Measurements from ENCODE around the gene MED29. TPM values are rescaled to one million over a fixed set of nuclear protein-coding genes. Genes with fewer than 3 reads are reported as not detected.
A peak's percentile ranks its signal among the peaks of the same experiment; 100 is the strongest.

MED29 gene
- total RNA-seq, 3 donors from 2014 or later (not counting 1 experiment from before 2014, with no cell fraction given), result 37.5 to 49.1 (median 45.9) TPM

DNA sequence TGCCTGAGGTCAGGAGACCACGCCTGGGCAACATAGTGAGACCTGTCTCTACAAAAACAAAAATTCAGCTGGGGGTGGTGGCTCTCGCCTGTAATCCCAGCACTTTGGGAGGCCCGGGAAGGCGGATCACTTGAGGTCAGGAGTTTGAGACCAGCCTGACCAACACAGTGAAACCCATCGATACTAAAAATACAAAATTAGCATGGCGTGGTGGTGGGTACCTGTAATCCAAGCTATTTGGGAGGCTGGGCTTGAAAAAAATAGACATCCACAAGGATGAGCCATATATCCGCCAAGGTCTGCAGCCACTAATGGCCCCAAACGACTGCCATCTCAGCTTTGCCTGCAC, 41.5 kb downstream of the MED29 start:
- Mint-ChIP-seq H3K4me3 (no peak overlapping the region), H3K27ac (peak overlapping the region in 1 of 2 donors; percentile 34), H3K27me3 (ENCODE audit: low read depth in 2 of 2) (no peaks in the 10 kb centered on the region), H3K4me1 (peaks cover 27 to 36% of the 10 kb centered on the region in 2 donors), H3K9me3 (no peaks in the 10 kb centered on the region), H3K36me3 (peaks cover 13% of the 10 kb centered on the region)
- DNase-seq, result no peak
- Histone ChIP-seq H3K27ac (ENCODE audit: low read length) (no peak overlapping the region), H3K4me1 (ENCODE audit: control insufficient read depth, insufficient read depth, low read length) (peaks cover 32% of the 10 kb centered on the region), H3K4me3 (ENCODE audit: low read length) (no peak overlapping the region), H3K36me3 (ENCODE audit: control insufficient read depth, insufficient read depth, low read length) (peaks cover 28% of the 10 kb centered on the region), H3K27me3 (ENCODE audit: control insufficient read depth, insufficient read depth, low read length) (no peaks in the 10 kb centered on the region), H3K9me3 (ENCODE audit: control insufficient read depth, insufficient read depth, low read length) (no peaks in the 10 kb centered on the region)
- intact Hi-C loops (cut with micrococcal nuclease), result no loop called here
- TF ChIP-seq, protein P1, sequence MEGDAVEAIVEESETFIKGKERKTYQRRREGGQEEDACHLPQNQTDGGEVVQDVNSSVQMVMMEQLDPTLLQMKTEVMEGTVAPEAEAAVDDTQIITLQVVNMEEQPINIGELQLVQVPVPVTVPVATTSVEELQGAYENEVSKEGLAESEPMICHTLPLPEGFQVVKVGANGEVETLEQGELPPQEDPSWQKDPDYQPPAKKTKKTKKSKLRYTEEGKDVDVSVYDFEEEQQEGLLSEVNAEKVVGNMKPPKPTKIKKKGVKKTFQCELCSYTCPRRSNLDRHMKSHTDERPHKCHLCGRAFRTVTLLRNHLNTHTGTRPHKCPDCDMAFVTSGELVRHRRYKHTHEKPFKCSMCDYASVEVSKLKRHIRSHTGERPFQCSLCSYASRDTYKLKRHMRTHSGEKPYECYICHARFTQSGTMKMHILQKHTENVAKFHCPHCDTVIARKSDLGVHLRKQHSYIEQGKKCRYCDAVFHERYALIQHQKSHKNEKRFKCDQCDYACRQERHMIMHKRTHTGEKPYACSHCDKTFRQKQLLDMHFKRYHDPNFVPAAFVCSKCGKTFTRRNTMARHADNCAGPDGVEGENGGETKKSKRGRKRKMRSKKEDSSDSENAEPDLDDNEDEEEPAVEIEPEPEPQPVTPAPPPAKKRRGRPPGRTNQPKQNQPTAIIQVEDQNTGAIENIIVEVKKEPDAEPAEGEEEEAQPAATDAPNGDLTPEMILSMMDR (IDR thresholded peaks at IDR 0.05), result no peak
- no peak for ATAC-seq
- 93% methylated on average over 8 of the region's 8 CpGs for WGBS (ENCODE audit: insufficient coverage)

DNA sequence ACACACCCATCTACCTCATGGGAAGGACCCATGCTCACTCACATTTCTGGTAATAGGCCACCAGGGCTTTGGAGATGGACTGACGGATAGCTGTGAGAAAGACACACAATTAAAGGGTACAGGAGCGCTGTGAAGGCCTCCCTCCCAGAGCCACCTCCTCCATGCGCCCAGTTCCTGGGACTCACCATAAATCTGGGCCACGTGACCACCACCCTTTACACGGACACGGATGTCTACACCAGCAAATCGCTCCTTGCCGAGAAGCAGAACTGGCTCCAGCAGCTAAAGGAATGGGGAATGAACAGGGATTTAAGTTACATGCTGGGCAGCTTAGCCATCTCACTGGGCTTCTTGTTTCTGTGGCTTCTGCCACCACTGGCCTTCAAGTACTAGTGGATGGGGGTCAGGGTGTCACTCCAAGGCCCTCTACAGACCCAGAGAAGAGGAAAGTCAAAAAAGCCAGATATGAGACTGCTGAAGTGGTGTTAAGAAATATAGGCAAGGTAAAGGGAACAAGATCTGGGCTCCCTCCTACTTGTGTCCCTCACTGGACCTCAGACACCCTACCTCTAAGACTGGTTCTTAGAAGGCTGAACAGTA, 42.4 kb downstream of the MED29 start:
- peaks cover 32% of the 10 kb centered on the region for H3K4me1 ChIP-seq (ENCODE audit: control insufficient read depth, insufficient read depth, low read length)
- Mint-ChIP-seq H3K9me3 (no peaks in the 10 kb centered on the region), H3K27ac (peak overlapping the region; percentile 62 to 98), H3K4me1 (peaks cover 27 to 36% of the 10 kb centered on the region in 2 donors), H3K4me3 (peak overlapping the region; percentile 35), H3K36me3 (peaks cover 13% of the 10 kb centered on the region), H3K27me3 (ENCODE audit: low read depth in 2 of 2) (no peaks in the 10 kb centered on the region)
- no peak overlapping the region for H3K27ac ChIP-seq (ENCODE audit: low read length)
- H3K27me3 ChIP-seq (ENCODE audit: control insufficient read depth, insufficient read depth, low read length), result no peaks in the 10 kb centered on the region
- WGBS (ENCODE audit: insufficient coverage), result 95% methylated on average over 8 of the region's 8 CpGs
- ATAC-seq, result no peak
- H3K36me3 ChIP-seq (ENCODE audit: control insufficient read depth, insufficient read depth, low read length), result peaks cover 28% of the 10 kb centered on the region
- intact Hi-C loops (cut with micrococcal nuclease), result no loop called here
- no peaks in the 10 kb centered on the region for H3K9me3 ChIP-seq (ENCODE audit: control insufficient read depth, insufficient read depth, low read length)
- TF ChIP-seq, protein P1 (IDR thresholded peaks at IDR 0.05), result no peak
- DNase-seq, result peak in 1 of 2 donors; percentile 16
- no peak overlapping the region for H3K4me3 ChIP-seq (ENCODE audit: low read length)

- H3K4me1 ChIP-seq (ENCODE audit: control insufficient read depth, insufficient read depth, low read length), result peaks cover 32% of the 10 kb centered on the region
These were observed 43.2 kb downstream of the MED29 start for GRCh38 chr19:39434123-39435076.

More at GRCh38 chr19:39434123-39435076, 43.2 kb downstream of the MED29 start:
- no peaks in the 10 kb centered on the region for H3K27me3 Mint-ChIP-seq (ENCODE audit: low read depth in 2 of 2)
- peaks cover 27 to 36% of the 10 kb centered on the region in 2 donors for H3K4me1 Mint-ChIP-seq
- H3K9me3 ChIP-seq (ENCODE audit: control insufficient read depth, insufficient read depth, low read length), result no peaks in the 10 kb centered on the region
- no peaks in the 10 kb centered on the region for H3K9me3 Mint-ChIP-seq
- H3K4me3 ChIP-seq (ENCODE audit: low read length), result peak overlapping the region; percentile 76
- ATAC-seq (no peak), DNase-seq (no peak)
- peak overlapping the region; percentile 96 to 98 for H3K27ac Mint-ChIP-seq
- intact Hi-C loops (cut with micrococcal nuclease), result loop anchor here (1.0 kb wide), 1 partner anchor 22 kb away; the partner anchor contains the start of gene PLEKHG2
- WGBS (ENCODE audit: insufficient coverage), result 59% methylated on average over 10 of the region's 10 CpGs
- peaks cover 13% of the 10 kb centered on the region for H3K36me3 Mint-ChIP-seq
- peaks cover 28% of the 10 kb centered on the region for H3K36me3 ChIP-seq (ENCODE audit: control insufficient read depth, insufficient read depth, low read length)
- TF ChIP-seq, protein P1 (IDR thresholded peaks at IDR 0.05), result no peak
- H3K27me3 ChIP-seq (ENCODE audit: control insufficient read depth, insufficient read depth, low read length), result no peaks in the 10 kb centered on the region
- H3K27ac ChIP-seq (ENCODE audit: low read length), result peak overlapping the region; percentile 16
- peak overlapping the region; percentile 99 for H3K4me3 Mint-ChIP-seq
